ENCODE results near the gene KIAA0408.
A peak's percentile ranks its signal among the peaks of the same experiment; 100 is the strongest.

KIAA0408 gene

DNA sequence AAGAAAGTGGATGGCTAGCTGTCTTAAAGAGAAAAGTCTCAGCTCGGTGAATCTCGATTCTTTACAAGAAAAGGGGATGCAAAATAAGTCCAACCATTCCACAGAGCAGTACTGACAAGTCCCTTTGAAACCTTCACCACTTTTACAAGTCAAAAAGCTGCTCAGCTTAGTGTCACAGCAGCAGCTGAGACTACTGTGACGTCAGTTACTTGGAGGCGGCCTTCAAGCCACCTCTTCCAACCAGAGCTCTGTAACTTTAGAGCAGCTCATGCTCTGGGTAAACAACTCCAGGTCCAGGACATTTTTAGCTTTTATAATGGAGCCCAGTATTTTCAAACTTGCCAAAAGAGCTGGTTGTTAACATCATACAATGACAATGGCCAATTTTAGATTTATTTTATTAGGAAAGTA is at the start of gene KIAA0408:
TSS of gene KIAA0408 (minus strand) at position 159 of the 411 bp plus-strand sequence. CDS start 5,408 bp downstream, outside the sequence.
- DNase-seq (ENCODE audit: low read depth) = no peak

DNA sequence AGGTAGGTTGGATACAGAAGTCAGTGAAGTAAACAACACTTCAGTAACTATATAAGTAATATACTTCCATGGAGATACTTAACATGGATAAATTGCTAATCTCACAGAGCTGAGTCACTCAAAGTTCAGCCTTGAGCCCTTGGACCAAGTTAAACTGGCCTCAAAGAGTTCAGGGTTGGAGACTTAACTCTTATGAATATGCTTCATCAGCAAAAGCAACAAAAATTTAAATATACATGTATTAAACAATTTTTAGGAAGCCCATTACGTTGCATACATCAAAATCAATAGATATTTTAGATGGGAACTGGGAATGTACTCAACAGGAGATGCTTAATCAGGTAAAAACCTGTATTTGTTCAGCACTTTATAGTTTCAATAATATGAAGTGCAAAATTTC is 47.7 kb upstream of the KIAA0408 start:
- no peak for DNase-seq (ENCODE audit: low read depth)

DNA sequence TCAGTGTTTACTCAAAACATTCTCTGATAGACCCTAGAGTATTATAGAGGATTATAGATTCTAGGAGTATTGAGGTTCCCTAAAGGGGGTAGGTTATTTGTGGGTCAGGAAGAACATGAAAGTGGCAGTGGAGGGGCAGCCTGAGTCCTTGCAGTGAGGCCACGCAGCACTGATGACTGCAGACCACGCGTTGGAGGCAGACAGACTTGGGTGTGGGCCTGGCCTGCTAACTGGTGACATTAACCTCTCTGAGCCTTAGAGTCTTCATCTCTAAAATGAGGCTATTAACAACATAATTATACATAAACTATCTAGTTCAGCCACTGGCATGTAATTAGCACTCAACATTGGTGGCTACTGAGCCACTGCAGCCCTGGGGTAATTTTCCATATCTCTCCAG is 43.8 kb upstream of the KIAA0408 start:
- DNase-seq (ENCODE audit: low read depth) = no peak

DNA sequence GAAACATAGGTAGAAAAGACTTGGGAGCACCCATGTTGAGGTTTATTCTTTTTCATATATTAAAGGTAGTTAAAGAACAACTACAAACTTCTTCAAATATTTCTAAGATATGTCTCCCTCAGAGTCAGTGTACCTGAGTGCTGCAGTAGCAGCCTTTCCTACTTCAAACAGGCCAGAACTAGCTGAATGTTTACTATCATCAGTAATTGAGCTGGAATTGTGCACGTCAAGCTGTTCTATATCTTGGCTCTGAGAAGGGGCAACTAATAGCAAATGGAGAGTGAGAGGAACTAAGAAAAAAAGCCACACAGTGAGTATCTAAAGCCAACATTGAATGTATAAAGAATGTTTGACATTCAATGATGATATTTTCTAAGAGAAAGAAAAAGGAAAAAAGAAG is 38.2 kb upstream of the KIAA0408 start:
- DNase-seq (ENCODE audit: low read depth) = no peak

DNA sequence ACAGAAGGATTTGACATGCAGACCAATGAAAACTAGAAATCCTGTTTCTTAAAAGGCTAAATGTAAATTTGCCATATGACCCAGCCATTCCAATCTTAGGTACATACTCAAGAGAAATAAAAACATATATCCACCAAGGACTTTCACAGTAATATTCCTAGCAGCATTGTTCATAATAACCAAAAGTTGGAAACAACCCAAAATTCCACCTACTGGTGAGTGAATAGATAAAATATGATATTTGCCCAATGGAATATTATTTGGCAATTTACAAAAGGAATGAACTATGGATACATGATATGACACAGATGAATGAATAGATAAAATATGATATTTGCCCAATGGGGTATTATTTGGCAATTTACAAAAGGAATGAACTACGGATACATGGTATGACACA is 37.3 kb upstream of the KIAA0408 start:
- DNase-seq (ENCODE audit: low read depth) = no peak

DNA sequence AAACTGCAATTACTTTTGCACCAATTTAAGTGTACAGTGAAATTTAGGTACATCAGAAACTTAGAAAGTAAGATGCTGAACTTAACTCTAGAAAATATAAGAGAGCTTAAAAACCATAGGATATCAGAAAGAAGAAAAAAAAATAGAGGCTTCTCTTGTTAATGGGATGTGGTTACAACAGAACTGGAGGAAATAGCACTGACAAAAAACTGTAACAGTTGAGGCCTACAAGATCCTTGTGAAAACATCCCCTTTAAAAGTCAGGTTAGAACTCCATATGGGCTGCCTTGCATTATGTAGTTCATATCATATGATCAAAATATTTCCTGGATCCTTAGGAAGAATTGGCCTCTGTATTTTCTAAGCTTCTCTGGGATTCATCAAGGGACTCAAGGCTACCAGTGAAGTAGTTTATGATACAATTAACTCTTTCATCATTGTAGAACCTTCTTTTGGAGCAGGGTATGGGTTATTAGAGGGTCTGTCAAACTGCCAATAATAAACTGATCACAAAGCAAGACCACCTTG is 35.1 kb upstream of the KIAA0408 start:
- no peak for DNase-seq (ENCODE audit: low read depth)

DNA sequence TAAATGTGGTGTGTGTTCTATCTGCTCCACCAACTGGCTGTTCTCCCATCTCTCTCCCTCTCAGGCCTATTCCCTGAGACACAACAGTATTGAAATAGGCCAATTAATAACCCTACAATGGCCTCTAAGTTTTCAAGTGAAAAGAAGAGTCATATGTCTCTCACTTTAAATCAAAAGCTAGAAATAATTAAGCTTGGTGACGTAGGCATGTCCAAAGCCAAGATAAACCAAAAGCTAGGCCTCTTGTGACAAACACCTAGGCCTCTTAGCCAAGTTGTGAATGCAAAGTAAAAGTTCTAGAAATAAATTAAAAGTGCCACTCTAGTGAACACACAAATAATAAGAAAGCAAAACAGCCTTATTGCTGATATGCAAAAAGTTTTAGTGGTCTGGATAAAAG is 30.1 kb upstream of the KIAA0408 start:
- no peak for DNase-seq (ENCODE audit: low read depth)

DNA sequence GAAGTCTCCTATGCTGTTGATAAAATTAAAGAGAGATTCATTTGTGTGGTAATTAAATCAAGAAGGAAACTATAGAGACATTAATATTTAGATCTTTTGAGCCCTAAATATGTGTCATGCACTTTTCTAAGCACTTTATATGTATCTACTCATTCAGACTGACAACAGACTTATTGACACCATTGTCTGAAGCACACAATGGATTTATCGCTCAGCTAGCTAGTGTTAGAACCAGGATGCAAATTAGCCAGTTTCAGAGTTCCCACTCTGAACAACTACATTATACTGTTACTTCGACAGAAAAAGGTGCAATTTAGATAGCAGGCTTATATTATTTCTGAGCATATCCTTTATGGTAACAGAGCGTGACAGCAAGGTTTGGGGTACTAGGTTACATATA is 27.7 kb upstream of the KIAA0408 start:
- no peak for DNase-seq (ENCODE audit: low read depth)

DNA sequence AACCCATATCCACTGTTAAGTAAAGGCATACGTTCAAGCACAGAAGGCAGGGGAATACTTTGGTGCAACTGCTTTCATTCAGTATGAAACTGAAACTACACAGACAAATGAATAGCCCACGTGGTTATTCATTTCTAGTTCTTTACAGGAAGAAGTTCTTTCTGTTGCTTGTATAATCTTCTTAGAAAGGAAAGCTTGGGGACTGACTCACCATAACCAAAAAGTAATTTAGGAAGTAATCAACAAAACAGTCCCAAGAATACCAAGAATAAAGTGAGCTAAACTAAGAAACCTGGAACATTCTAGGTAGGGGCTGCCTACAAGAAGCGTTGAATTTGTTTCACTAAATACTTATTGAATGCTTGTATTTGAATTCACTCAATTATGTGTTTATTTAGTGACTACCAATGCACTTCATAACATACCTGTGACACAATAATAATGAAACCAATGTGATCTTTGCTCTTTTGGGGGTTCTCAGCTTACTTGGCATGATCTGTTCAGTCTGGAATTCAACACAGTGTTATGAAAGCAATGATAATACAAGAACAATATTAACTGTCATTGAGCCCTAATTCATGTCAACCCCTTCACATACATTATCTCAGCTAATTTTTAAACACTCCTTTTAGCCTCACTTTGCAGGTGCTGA is 25.1 kb upstream of the KIAA0408 start:
- no peak for DNase-seq (ENCODE audit: low read depth)

DNA sequence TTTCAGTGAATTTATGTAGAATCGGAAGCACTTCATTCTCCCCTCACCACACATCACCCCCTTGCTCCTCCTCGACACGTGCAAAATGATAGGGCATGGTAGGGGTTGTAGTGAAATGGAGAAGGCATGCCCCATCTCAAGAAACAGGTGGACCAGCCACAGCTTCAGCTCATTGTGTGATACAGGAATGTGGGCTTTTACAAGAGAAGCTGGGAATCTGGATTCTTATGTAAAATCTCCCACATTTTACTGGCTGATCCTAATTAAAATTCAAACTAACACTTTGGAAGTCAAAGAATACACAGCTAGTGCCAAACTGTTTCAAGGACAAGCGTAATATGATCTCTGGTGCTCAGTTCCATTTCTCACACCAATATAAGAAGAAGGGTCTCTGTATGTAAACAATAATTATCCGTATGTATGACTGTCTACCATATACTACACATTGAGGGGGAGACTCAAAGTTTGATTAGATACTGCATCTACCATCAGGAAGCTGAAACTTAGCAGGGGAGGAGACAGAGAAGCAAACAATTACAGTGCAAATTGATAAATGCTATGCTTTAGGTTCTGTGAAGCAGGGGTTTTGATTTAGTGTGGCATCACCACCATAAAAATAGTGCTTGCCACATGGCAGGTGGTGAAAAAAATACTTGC is 24.3 kb upstream of the KIAA0408 start:
- no peak for DNase-seq (ENCODE audit: low read depth)

DNA sequence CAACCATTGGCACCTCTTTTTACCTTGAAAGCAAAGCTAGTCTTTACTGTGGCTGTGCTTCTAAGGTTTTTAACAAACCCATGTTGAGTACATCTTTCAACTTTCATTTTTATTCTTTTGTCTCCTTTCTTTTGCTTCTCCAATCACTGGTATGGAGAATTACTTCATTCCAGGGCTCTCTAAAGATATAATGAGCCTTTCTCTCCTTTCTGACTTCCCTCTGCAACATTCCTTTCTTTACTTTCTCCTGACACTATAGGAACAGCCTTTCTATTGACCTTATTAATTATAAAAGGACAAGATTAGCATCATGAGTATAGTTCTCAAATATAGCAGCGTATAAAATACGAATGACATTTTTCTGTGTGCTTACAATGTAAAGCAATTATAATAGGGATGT is 23.1 kb upstream of the KIAA0408 start:
- no peak for DNase-seq (ENCODE audit: low read depth)

DNA sequence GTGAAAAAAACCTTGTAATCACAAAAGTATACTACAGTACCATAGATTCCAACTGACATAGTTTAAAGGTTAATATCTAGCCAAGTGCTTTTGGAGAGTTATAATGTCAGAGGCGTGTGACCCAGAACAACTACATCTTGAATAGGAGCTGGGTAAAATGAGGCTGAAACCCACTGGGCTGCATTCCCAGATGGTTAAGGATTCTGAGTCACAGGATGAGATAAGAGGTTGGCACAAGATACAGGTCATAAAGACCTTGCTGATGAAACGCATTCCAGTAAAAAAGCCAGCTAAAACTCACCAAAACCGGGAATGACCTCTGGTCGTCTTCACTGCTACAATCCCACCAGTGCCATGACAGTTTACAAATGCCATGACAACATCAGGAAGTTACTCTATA is 22.4 kb upstream of the KIAA0408 start:
- no peak for DNase-seq (ENCODE audit: low read depth)

DNA sequence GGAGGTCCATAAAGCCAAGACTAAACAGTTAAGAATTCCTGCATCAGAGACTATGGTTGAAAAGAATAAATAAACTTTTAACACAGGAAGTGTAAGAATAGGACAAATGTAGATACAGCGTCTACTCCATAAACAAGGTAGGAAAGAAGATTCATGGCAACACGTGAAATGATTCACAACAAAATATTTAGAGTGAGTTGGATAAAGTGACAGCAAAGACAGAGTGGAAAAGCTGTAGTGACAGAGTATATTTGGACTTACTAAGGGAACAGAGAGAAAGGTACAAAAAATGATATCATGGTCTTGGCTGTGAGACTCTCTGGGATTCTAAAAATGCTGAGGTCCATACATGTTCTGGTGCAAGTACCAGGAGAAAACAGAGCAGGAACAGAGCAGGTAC is 21.9 kb upstream of the KIAA0408 start:
- no peak for DNase-seq (ENCODE audit: low read depth)

DNA sequence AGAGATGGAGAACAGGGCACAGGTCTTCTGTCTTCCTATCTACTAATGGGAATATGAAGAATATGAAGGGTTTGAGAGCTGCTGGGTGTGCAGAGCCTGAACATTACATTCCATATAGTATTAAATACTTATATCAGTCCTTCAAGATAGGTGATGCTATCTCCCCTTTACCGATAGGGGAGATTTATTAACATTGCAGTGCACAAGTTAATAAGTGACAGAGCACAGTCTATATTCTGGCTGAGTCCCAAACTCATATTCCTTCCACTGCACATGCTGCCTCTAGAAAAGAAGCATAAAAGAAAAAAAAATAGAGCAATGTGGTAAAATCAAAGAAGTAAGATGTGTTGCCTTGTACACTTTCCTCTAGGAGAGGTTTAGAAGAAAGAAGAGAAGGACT is 18.5 kb upstream of the KIAA0408 start:
- no peak for DNase-seq (ENCODE audit: low read depth)

DNA sequence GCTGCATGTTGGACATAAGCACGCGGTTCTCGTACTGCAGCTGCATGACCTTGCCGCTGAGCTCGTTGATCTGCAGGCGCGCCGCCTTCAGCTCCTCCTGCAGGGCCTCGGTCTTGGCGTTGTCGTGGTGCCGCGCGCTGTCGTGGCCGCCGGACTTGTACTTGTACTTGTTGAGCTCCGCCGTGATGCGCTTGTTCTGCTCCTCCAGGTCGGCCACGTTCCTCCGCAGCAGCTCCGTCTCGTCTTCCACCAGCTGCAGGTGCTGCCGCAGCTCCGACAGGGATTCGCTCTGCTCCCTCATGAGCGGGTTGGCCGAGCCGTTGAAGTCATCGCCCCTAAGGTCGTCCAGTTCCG is 16.6 kb upstream of the KIAA0408 start:
- DNase-seq (ENCODE audit: low read depth) = no peak

DNA sequence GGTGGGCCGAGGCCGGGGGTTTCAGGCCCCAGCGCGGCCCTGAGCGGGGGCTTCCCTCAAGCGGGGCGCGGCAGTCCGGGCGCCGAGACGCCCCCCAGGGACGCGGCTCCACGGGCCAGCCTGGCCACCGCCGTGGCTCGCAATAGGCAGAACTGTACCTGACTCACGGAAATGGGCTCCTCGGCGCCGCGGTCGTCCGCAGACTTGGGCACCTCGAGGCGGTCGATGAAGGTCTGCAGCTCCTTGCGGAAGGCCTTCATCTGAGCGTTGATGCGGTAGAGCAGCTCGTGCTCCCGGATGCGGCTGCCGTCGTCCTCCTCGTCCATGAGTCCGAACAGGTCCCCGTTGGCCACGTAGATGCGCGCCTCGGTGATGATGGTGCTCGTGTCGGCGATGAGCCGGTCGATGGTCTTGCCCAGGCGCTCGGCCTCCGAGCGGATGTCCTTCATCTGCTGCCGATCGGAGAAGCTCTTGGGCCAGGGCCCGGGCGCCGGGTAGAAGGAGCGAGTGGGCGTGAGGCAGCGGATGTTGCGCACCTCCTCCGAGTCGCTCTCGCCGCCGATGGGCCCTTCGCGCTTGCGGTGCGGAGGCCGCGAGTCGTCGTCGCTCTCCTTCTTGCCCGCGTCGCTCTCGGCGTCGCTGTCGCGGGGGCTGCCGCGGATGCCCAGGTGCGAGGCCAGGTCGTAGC is 16.1 kb upstream of the KIAA0408 start:
- DNase-seq (ENCODE audit: low read depth) = no peak

DNA sequence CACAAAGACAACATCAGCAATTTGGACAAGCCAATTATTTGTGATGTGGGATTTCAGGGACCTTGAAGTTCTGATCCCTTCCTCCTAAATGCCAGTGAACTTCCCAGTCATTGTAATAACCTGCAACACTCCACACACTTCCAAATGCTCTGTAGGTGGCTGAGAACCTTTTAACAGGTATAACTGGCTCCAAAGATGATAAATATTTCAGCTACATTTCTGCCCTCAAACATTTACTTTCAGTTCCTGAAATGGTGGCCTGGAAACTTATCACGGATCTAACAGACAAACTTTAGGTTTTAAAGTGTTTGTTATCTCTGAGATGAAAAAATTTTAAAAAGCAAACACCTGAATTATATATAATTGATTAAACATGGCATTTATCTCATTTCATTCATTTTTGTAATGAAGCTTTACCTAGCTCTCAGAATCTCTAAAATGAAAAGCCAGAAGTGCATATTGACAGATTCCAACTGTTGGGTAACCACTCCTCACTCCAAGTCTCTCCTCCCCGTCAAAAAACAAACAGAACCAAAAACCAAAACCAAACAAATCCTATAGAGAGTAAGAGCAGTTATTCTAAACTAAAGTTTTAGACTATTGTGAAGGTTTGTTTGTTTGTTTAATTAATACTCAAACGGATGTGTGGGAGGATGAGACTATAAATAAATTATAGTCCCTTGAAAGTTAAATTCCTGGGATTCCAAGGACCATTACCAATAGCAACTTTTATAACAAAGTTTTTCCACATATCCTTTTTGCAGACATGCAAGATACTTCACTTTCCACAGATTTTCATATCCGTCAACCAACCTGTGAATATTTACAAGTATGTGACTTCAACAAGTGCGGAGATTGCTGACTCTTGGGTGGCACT is 12.4 kb upstream of the KIAA0408 start:
- DNase-seq (ENCODE audit: low read depth) = no peak

DNA sequence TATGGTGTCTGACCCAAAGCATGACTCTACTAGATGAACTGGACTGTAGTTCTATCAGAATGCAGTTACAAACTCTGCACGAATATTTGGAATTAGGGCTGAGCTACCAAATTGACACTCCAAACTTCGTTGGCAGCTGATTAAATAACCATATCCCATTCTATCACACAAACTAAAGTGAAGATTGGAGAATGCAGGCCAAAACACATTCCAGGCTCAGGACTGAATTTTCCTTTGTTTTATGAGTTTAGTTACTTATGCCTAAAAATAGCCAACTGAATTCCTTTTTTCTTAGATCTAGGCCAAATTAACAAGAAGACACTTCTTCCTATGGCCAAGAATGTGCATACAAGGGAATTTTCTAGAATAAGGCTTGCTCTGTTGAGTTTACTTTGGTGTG is 9.7 kb upstream of the KIAA0408 start:
- no peak for DNase-seq (ENCODE audit: low read depth)

DNA sequence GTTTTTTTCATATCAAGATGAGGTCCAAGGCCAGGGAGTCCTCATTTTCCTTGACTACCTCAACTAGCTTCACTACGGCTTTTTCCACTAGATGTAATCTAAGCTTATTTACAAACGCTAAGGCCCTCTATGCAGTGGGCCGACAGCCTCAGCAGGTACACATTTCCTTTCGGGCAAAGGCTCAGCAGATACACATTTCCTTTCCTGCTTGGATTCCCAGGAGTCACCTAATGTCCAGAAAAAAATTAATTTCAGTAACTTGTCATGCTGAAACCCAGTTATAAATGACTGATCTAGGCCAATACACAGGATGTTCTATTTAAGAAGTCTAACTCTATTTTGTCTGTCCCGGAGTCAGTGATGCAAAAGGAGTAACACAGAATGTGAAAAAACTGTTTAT is 7.2 kb upstream of the KIAA0408 start:
- DNase-seq (ENCODE audit: low read depth) = no peak

DNA sequence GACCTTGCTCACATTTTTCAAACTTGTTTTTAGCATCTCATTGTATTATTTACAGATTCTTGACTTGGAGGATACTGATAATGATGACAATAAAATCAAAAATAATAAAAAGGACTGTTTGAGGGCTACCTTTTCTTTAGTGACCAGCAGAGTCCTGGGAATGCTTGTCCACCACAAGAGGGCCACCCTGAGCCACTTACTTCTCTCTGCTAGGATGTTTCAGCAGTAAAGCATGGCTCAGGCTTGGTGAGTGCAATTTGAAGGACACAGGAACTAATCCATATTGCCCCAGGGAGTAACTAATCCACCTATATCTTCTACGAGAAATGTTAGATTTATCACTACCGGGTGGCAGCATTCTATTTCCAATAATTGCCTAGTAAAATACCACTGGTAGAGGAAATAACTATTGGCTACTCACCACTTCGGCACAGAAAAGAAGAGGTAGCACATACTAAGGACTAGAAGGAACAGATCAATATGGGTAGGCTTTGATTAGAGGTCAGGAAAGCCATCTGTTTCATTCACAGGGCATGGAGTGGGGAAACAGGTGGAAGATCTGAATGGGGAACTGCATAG is 5.8 kb upstream of the KIAA0408 start:
- peak; percentile 66 for DNase-seq (ENCODE audit: low read depth)

DNA sequence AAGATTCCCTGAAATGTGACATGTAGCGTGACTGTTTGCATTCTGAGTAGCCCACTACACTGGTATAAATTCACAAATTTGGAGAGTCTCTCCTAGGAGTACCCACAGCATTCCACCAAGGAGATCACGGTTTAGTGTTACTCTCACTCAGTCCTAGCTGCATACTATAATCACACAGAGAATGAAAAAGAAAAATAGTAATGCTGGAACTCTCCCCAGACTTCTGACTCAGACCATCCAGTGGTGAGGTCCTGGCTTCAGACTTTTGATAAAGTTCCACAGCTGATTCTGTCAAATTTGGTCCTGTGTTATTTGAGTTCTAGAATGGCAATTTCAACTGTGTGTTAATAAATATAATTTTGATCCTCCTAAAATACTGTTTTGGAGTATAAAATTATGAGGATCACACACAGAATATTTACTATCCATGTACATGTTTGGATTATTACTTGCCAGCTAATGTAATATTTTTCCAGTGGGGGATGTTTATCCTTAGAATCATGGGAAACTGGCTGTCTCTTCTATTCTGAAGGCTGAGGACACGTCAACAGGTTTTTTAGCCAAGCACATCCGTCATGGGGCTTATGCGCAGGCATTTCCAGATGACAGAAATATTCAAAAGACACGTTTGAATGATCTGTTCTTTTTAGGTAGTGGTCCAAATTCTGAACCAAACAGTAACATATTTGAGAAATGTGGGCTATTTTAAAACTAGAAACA is 5.1 kb upstream of the KIAA0408 start:
- no peak for DNase-seq (ENCODE audit: low read depth)

All from fibroblast of the conjunctiva (primary cell).